ENCODE results near the gene ROMO1. TPM values are rescaled to one million over a fixed set of nuclear protein-coding genes. Genes with fewer than 3 reads are reported as not detected.
A peak's percentile ranks its signal among the peaks of the same experiment; 100 is the strongest.

The ROMO1 gene
- total and polyA plus RNA-seq, 2 of the 8 experiments (the other 6 are each of a cell fraction or from before 2014, with no cell fraction given) = 164 to 702 TPM

- peak; percentile 47 for TF ChIP-seq SAP30 (IDR thresholded peaks at IDR 0.05; ENCODE audit: insufficient read depth, insufficient replicate concordance, low read length)
- no peak for TF ChIP-seq BRCA1 (IDR thresholded peaks at IDR 0.05; ENCODE audit: low read depth, low read length)
- no peak; the same call in 1 of the 2 replicates for TF ChIP-seq SIX5 (IDR thresholded peaks at IDR 0.05; ENCODE audit: low read depth, low read length)
- peak in 1 of 2 experiments; percentile 57; a peak in 1 of 4 replicates for TF ChIP-seq HDAC2 (IDR thresholded peaks at IDR 0.05; ENCODE audit: borderline replicate concordance in 1 of 2, low read depth in 2 of 2, low read length in 2 of 2)
Observed at GRCh38 chr20:35699127-35699956, at the start of gene ROMO1, which contains the start of gene NFS1 (continued).
